ENCODE measurements around the gene RPS18.

- no peak for TF ChIP-seq CTCF (IDR thresholded peaks at IDR 0.05; ENCODE audit: insufficient read depth, low read length, poor library complexity, severe bottlenecking)
- no peak for TF ChIP-seq EZH2phosphoT487 (conservative IDR thresholded peaks at IDR 0.05; ENCODE audit: low read length)
These were observed 18.0 kb downstream of the RPS18 start for GRCh38 chr6:33289784-33290315.

Data from SU-DHL-6 (cell line).